Gastroesophageal sphincter (tissue), 3 donors: ENCODE measurements around the gene HTR7.

Experiments used
- CTCF ChIP-seq, 4 experiments: fragments of 200-600 bp in 2 of 4; fragments of 450-650 bp in 2 of 4; sonication (generic) in 1 of 4; IDR thresholded peaks; one replicate each; pipeline ENCODE4 v1.5.1; 2017 to 2019; ENCODE audit warnings: antibody characterized with exemption in 4 of 4, mild to moderate bottlenecking in 2 of 4, moderate library complexity in 2 of 4
- EP300 ChIP-seq: sonication (generic); formaldehyde crosslinking; IDR thresholded peaks from one replicate; pipeline ENCODE4 v1.6.1; 2017; ENCODE audit warnings: antibody characterized with exemption, mild to moderate bottlenecking
- POLR2A ChIP-seq, 2 donors: fragments of 450-650 bp; IDR thresholded peaks; one replicate each; pipeline ENCODE4 v1.6.1; 2017; ENCODE audit warnings: antibody characterized with exemption in 2 of 2, mild to moderate bottlenecking in 2 of 2, moderate library complexity in 1 of 2

GRCh38 chr10:90790422-90790821, 67.4 kb downstream of the HTR7 start:
- TF ChIP-seq POLR2A (IDR thresholded peaks at IDR 0.05) (no peak), CTCF (IDR thresholded peaks at IDR 0.05) (no peak), EP300 (no peak)
